GM13977 (cell line): ENCODE measurements around the gene FIGN.

Experiments used
- DNase-seq: peaks from one replicate; pipeline ENCODE4 v3.0.0; 2012; ENCODE audit warnings: low spot score
- CTCF ChIP-seq: IDR thresholded peaks from 2 replicates; pipeline ENCODE4 v1.5.1; 2012; ENCODE audit warnings: mild to moderate bottlenecking, control low read depth; ENCODE audit not compliant: insufficient read depth; ENCODE audit errors: extremely low read depth, missing control alignments
- in situ Hi-C: fragments of 300-500 bp; cut with MboI; formaldehyde crosslinking; loops from one replicate; pipeline ENCODE4 v1.12.0; 2022; ENCODE audit warnings: low sequenced_read_pairs, low pct_unique_long_range_greater_than_20kb, mixed read lengths, inconsistent platforms; ENCODE audit not compliant: unreplicated experiment

FIGN gene

GRCh38 chr2:163558251-163559021 lies 177.4 kb downstream of the FIGN start:
- no peak for TF ChIP-seq CTCF
- in situ Hi-C loops: no loop called here
- DNase-seq: no peak

GRCh38 chr2:163556511-163556910 lies 179.3 kb downstream of the FIGN start:
- DNase-seq: no peak
- in situ Hi-C loops: no loop called here
- no peak for TF ChIP-seq CTCF

GRCh38 chr2:163554864-163555263 lies 180.9 kb downstream of the FIGN start:
- in situ Hi-C loops: no loop called here
- DNase-seq: no peak
- TF ChIP-seq CTCF: no peak

GRCh38 chr2:163553601-163554000 lies 182.2 kb downstream of the FIGN start:
- in situ Hi-C loops: no loop called here
- DNase-seq: no peak
- TF ChIP-seq CTCF: no peak

- DNase-seq: no peak
- in situ Hi-C loops: no loop called here
These were observed 183.1 kb downstream of the FIGN start for GRCh38 chr2:163552758-163553157.

GRCh38 chr2:163551616-163552373 lies 184.0 kb downstream of the FIGN start:
- TF ChIP-seq CTCF: no peak
- DNase-seq: no peak
- in situ Hi-C loops: no loop called here

More at GRCh38 chr2:163552758-163553157, 183.1 kb downstream of the FIGN start:
- TF ChIP-seq CTCF: no peak
